Midbrain (tissue), 1 donor: ENCODE measurements around the gene TAOK2.
A peak's percentile ranks its signal among the peaks of the same experiment; 100 is the strongest.
"Not testable (repeated sequence)": the region's sequence is repeated elsewhere in the genome, so short reads cannot be mapped to it uniquely, and the experiment has no call there.

Source experiments
- DNase-seq: peaks from one replicate; lab custom pipeline; 2025; lab: John Stamatoyannopoulos, UW

The TAOK2 gene

GRCh38 chr16:30023586-30023985, 49.9 kb downstream of the TAOK2 start:
- no peak for DNase-seq

- no peak for DNase-seq
These were observed 50.8 kb downstream of the TAOK2 start for GRCh38 chr16:30024451-30024850.

- DNase-seq = no peak
These were observed 51.5 kb downstream of the TAOK2 start for GRCh38 chr16:30025156-30025555.

GRCh38 chr16:30025574-30025973, 51.9 kb downstream of the TAOK2 start:
- no peak for DNase-seq

- DNase-seq = no peak
These were observed 52.8 kb downstream of the TAOK2 start for GRCh38 chr16:30026449-30026848.

- DNase-seq = no peak
These were observed 54.1 kb downstream of the TAOK2 start for GRCh38 chr16:30027588-30028437.

- no peak for DNase-seq
These were observed 54.9 kb downstream of the TAOK2 start for GRCh38 chr16:30028438-30029076.

GRCh38 chr16:30030011-30030685, 56.5 kb downstream of the TAOK2 start:
- no peak for DNase-seq

GRCh38 chr16:30030841-30031413, 57.3 kb downstream of the TAOK2 start, which contains the start of gene TLCD3B:
TLCD3B (minus strand) TSS chr16:30031271; CDS start chr16:30030527, 744 bp downstream.
- no peak for DNase-seq

- DNase-seq = no peak
These were observed 57.8 kb downstream of the TAOK2 start for GRCh38 chr16:30031477-30031918.

- peak; percentile 66 for DNase-seq
These were observed 58.6 kb downstream of the TAOK2 start for GRCh38 chr16:30032083-30032819.

- DNase-seq = no peak
These were observed 59.6 kb downstream of the TAOK2 start for GRCh38 chr16:30033270-30033669.

- DNase-seq = no peak
These were observed 66.6 kb downstream of the TAOK2 start for GRCh38 chr16:30040221-30040620.

- DNase-seq = not testable (repeated sequence)
These were observed 67.0 kb downstream of the TAOK2 start for GRCh38 chr16:30040690-30041089.

- peak; percentile 12 for DNase-seq
These were observed 68.2 kb downstream of the TAOK2 start for GRCh38 chr16:30041841-30042240.
